GM12891 (cell line): Measurements from ENCODE around the gene CLCN7.

Source experiments
- PAX5 ChIP-seq: IDR thresholded peaks from 2 replicates; pipeline ENCODE4 v1.6.1; 2011; ENCODE audit warnings: low read length, moderate library complexity, mild to moderate bottlenecking; ENCODE audit not compliant: insufficient read depth, severe bottlenecking
- POLR2A ChIP-seq: IDR thresholded peaks from 2 replicates; pipeline ENCODE4 v1.6.1; 2011; ENCODE audit warnings: low read depth, low read length, control low read depth
- POLR2AphosphoS5 ChIP-seq: IDR thresholded peaks from 2 replicates; pipeline ENCODE4 v1.6.1; 2011; ENCODE audit warnings: low read depth, low read length, control low read depth
- POU2F2 ChIP-seq: IDR thresholded peaks from 2 replicates; pipeline ENCODE4 v1.6.1; 2011; ENCODE audit warnings: low read depth, mild to moderate bottlenecking, control low read depth, low read length, moderate library complexity
- SPI1 ChIP-seq: IDR thresholded peaks from 2 replicates; pipeline ENCODE4 v1.6.1; 2011; ENCODE audit warnings: low read depth, low read length, control low read depth
- TAF1 ChIP-seq: IDR thresholded peaks from 2 replicates; pipeline ENCODE4 v1.6.1; 2011; ENCODE audit warnings: low read depth, low read length, control low read depth

GRCh38 chr16:1442697-1443096, 32.1 kb downstream of the CLCN7 start:
- TF ChIP-seq PAX5 (no peak), TAF1 (no peak), POLR2A (no peak), POLR2AphosphoS5 (no peak), POU2F2 (no peak), SPI1 (no peak)
